HG03469 (cell line): Measurements from ENCODE around the gene LIG3.
"Not testable (repeated sequence)": the region's sequence is repeated elsewhere in the genome, so short reads cannot be mapped to it uniquely, and the experiment has no call there.

ENCODE experiments used
- ATAC-seq: cut with Tn5 transposase; IDR thresholded peaks from one replicate; pipeline ENCODE4 v1.9.1; 2021; ENCODE audit warnings: mild to moderate bottlenecking, moderate library complexity, moderate number of reproducible peaks; ENCODE audit not compliant: unreplicated experiment

The LIG3 gene

GRCh38 chr17:35030780-35031179, 50.5 kb downstream of the LIG3 start:
- no peak for ATAC-seq

- ATAC-seq = no peak
These were observed 58.1 kb downstream of the LIG3 start for GRCh38 chr17:35038453-35038852.

- no peak for ATAC-seq
These were observed 61.1 kb downstream of the LIG3 start for GRCh38 chr17:35041390-35041789.

- ATAC-seq = no peak
These were observed 63.9 kb downstream of the LIG3 start for GRCh38 chr17:35044181-35044580.

GRCh38 chr17:35045458-35045979, 65.2 kb downstream of the LIG3 start:
- not testable (repeated sequence) for ATAC-seq

GRCh38 chr17:35046245-35046644, 65.9 kb downstream of the LIG3 start:
- ATAC-seq = no peak

- ATAC-seq = peak; percentile 42
These were observed 66.5 kb downstream of the LIG3 start for GRCh38 chr17:35046740-35047283.

GRCh38 chr17:35048685-35049379, 68.5 kb downstream of the LIG3 start:
- ATAC-seq = no peak

GRCh38 chr17:35050170-35050569, 69.9 kb downstream of the LIG3 start:
- ATAC-seq = no peak

GRCh38 chr17:35051183-35051578, 70.9 kb downstream of the LIG3 start:
- ATAC-seq = no peak

GRCh38 chr17:35051579-35052240, 71.4 kb downstream of the LIG3 start:
- no peak for ATAC-seq

- ATAC-seq = no peak
These were observed 71.9 kb downstream of the LIG3 start for GRCh38 chr17:35052241-35052610.

- ATAC-seq = no peak
These were observed 72.5 kb downstream of the LIG3 start for GRCh38 chr17:35052780-35053179.

GRCh38 chr17:35053204-35053603, 72.9 kb downstream of the LIG3 start:
- ATAC-seq = no peak

GRCh38 chr17:35056013-35056412, 75.7 kb downstream of the LIG3 start:
- ATAC-seq = no peak

GRCh38 chr17:35057332-35057915, 77.1 kb downstream of the LIG3 start:
- no peak for ATAC-seq
